Stimulated activated CD8-positive, alpha-beta memory T cell treated with anti-CD3 and anti-CD28 coated beads, Interleukin-7, amount 100 ng/mL, for 24 hours (primary cell): Measurements from ENCODE around the gene CCDC8.
"Not testable (repeated sequence)": the region's sequence is repeated elsewhere in the genome, so short reads cannot be mapped to it uniquely, and the experiment has no call there.

Source experiments
- DNase-seq: peaks from one replicate; pipeline ENCODE4 v3.0.0-alpha.2; 2020; ENCODE audit warnings: low read depth

Gene CCDC8

GRCh38 chr19:46427518-46428045 lies 14.2 kb upstream of the CCDC8 start:
- no peak for DNase-seq

- DNase-seq = no peak
These were observed 13.3 kb upstream of the CCDC8 start for GRCh38 chr19:46426506-46427162.

- DNase-seq = no peak
These were observed 12.7 kb upstream of the CCDC8 start for GRCh38 chr19:46426035-46426505.

GRCh38 chr19:46423188-46423587 lies 9.8 kb upstream of the CCDC8 start:
- no peak for DNase-seq

GRCh38 chr19:46422344-46422743 lies 9.0 kb upstream of the CCDC8 start:
- no peak for DNase-seq

- no peak for DNase-seq
These were observed 6.7 kb upstream of the CCDC8 start for GRCh38 chr19:46420056-46420455.

- not testable (repeated sequence) for DNase-seq
These were observed 2.7 kb upstream of the CCDC8 start for GRCh38 chr19:46415804-46416709.

GRCh38 chr19:46414899-46415298 lies 1.5 kb upstream of the CCDC8 start:
- not testable (repeated sequence) for DNase-seq

GRCh38 chr19:46412650-46413261 lies 608 bp downstream of the CCDC8 start:
- DNase-seq = no peak

- DNase-seq = no peak
These were observed 1.3 kb downstream of the CCDC8 start for GRCh38 chr19:46411925-46412649.

- DNase-seq = no peak
These were observed 2.1 kb downstream of the CCDC8 start for GRCh38 chr19:46411088-46411924.

GRCh38 chr19:46410205-46411087 lies 2.9 kb downstream of the CCDC8 start:
- no peak for DNase-seq

GRCh38 chr19:46409191-46409590 lies 4.2 kb downstream of the CCDC8 start:
- no peak for DNase-seq

GRCh38 chr19:46408664-46409039 lies 4.7 kb downstream of the CCDC8 start:
- no peak for DNase-seq

- DNase-seq = no peak
These were observed 5.3 kb downstream of the CCDC8 start for GRCh38 chr19:46407856-46408663.

- no peak for DNase-seq
These were observed 6.4 kb downstream of the CCDC8 start for GRCh38 chr19:46406976-46407375.

GRCh38 chr19:46404753-46405468 lies 8.5 kb downstream of the CCDC8 start:
- no peak for DNase-seq

GRCh38 chr19:46404055-46404752 lies 9.2 kb downstream of the CCDC8 start:
- no peak for DNase-seq
